Thoracic aorta (tissue), 2 donors: ENCODE results near the gene PAM16. TPM values are rescaled to one million over a fixed set of nuclear protein-coding genes. Genes with fewer than 3 reads are reported as not detected.

ENCODE experiments used
- ATAC-seq: fragments of 150-250 bp; one replicate; pipeline ENCODE4 v1.8.0; 2017; ENCODE audit warnings: low read depth; ENCODE audit not compliant: insufficient number of reproducible peaks, low FRiP score
- DNase-seq: peaks from one replicate; pipeline ENCODE4 v3.0.0-alpha.2; 2020; ENCODE audit warnings: low spot score
- H3K27ac ChIP-seq, 2 donors: fragments of 200-600 bp; sonication (generic); 1 replicate in 1 of 2; 2 replicates in 1 of 2; pipeline ENCODE4 v1.5.1; 2016; ENCODE audit warnings: mild to moderate bottlenecking in 2 of 2, moderate library complexity in 2 of 2
- H3K27me3 ChIP-seq: fragments of 200-600 bp; sonication (generic); replicated peaks from 2 replicates; pipeline ENCODE4 v1.6.0; 2016; ENCODE audit warnings: mild to moderate bottlenecking; ENCODE audit not compliant: insufficient read depth
- H3K36me3 ChIP-seq: fragments of 200-600 bp; sonication (generic); one replicate; pipeline ENCODE4 v1.5.1; 2016
- H3K4me1 ChIP-seq, 2 donors: fragments of 200-600 bp; sonication (generic); 1 replicate in 1 of 2; 2 replicates in 1 of 2; pipeline versions ENCODE4 v1.5.1 to v1.6.0; 2016; ENCODE audit warnings: low read depth in 2 of 2, mild to moderate bottlenecking in 1 of 2; ENCODE audit not compliant: control insufficient read depth in 1 of 2
- H3K4me3 ChIP-seq: fragments of 200-600 bp; sonication (generic); 2 replicates; pipeline ENCODE4 v1.5.1; 2016; ENCODE audit warnings: mild to moderate bottlenecking
- H3K9me3 ChIP-seq: fragments of 200-600 bp; sonication (generic); 2 replicates; pipeline ENCODE4 v1.5.1; 2016
- total RNA-seq, 2 donors: library from RNA; depleted of rRNA; stranded (reverse); fragments of >200 nt; gene quantifications; one replicate each; pipeline versions ENCODE4 v1.1.0 to v1.2.3, GENCODE V29; 2016
- TF ChIP-seq, protein P1 (sequence below): fragments of 200-600 bp; sonication (generic); IDR thresholded peaks from one replicate; pipeline ENCODE4 v1.5.1; 2019; ENCODE audit warnings: antibody characterized with exemption

PAM16 gene
- total RNA-seq, 2 donors from 2014 or later: 18.4 to 21.1 TPM

DNA sequence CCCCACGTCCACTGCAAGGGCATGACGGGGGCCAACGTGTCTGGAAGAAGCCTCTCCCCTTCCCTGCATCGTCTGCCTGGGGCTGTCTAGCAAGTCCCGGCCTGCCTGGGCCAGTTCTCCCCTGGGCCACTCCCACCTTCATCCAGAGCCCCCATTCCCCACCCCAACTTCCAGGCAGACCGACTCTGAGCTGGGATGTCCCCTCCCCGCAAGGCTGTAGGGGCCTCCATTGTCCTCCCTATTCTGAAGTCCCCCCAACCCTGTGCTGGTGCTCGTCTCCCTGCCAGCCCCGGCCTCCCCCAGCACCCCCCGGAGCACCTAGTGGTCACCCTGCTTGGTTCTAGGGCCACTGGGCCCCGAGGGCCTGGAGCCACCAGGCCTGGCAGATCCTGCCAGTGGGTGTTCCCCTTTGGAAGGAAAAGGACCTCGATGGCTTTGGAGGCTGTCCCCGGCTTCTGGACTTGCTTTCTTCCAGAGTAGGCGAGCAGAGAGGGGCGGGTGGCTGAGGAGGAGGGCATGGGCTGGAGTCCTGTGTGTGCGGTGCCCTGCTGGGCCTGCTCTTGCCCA lies 30.5 kb downstream of the PAM16 start:
- H3K36me3 ChIP-seq: no peaks in the 10 kb centered on the region
- H3K27me3 ChIP-seq: no peaks in the 10 kb centered on the region
- DNase-seq (no peak), ATAC-seq (no peak)
- H3K4me3 ChIP-seq: peak overlapping the region; percentile 92
- peak overlapping the region; percentile 93 to 94 for H3K27ac ChIP-seq
- TF ChIP-seq, protein P1, sequence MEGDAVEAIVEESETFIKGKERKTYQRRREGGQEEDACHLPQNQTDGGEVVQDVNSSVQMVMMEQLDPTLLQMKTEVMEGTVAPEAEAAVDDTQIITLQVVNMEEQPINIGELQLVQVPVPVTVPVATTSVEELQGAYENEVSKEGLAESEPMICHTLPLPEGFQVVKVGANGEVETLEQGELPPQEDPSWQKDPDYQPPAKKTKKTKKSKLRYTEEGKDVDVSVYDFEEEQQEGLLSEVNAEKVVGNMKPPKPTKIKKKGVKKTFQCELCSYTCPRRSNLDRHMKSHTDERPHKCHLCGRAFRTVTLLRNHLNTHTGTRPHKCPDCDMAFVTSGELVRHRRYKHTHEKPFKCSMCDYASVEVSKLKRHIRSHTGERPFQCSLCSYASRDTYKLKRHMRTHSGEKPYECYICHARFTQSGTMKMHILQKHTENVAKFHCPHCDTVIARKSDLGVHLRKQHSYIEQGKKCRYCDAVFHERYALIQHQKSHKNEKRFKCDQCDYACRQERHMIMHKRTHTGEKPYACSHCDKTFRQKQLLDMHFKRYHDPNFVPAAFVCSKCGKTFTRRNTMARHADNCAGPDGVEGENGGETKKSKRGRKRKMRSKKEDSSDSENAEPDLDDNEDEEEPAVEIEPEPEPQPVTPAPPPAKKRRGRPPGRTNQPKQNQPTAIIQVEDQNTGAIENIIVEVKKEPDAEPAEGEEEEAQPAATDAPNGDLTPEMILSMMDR: no peak
- H3K4me1 ChIP-seq: peaks cover 64 to 86% of the 10 kb centered on the region in 2 donors
- no peaks in the 10 kb centered on the region for H3K9me3 ChIP-seq

DNA sequence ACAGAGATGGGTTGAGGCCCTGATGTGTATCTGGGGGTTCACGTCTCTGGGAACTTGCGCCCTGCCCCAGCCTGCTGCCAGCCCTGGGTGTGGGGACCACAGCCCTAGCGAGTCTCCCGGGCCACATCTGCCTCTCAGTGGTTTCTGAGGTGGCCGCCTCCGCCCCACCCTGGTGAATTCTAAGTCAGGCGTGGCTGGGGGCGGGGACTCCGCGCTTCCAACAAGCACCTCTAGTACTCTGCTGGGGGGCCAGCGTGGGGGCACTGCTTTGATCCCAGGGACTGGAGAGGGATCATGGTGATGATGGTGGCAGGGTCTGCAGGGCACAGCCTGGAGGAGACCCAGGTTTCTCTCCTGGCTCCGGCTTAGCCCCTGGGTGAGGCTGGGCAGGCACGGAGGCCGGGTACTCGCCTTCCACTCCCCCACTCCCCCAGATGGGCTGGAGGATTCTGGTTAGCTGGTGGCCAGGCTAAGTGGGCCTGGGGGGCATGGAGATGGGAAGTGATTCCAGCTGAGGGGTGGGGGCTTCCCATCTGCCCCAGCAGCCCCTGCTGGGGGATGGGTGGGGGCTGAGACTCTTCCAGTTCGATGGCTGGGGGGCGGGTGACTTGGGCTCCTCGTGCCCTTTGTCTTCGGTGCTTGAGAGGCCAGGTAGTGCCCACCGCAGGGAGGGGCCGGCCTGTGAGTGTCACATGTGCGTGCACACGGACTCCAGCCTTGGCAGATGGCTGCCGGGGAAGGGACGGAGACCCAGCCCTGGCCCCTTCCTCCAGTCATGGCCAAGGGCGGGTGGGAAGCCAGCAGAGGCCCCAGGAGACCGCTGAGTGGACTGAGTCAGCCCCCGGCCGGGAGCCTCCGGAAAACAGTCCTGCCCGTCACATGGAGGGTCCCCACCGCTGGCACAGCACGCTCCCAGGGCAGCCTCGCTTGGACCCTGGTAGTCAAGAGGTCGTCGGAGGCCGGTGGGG lies 31.4 kb downstream of the PAM16 start:
- no peak for ATAC-seq
- Histone ChIP-seq H3K4me1 (peaks cover 58 to 78% of the 10 kb centered on the region in 2 donors), H3K36me3 (no peaks in the 10 kb centered on the region), H3K4me3 (peak overlapping the region; percentile 92), H3K27me3 (no peaks in the 10 kb centered on the region), H3K27ac (peak overlapping the region; percentile 93 to 94), H3K9me3 (no peaks in the 10 kb centered on the region)
- DNase-seq: no peak
- TF ChIP-seq, protein P1: no peak

DNA sequence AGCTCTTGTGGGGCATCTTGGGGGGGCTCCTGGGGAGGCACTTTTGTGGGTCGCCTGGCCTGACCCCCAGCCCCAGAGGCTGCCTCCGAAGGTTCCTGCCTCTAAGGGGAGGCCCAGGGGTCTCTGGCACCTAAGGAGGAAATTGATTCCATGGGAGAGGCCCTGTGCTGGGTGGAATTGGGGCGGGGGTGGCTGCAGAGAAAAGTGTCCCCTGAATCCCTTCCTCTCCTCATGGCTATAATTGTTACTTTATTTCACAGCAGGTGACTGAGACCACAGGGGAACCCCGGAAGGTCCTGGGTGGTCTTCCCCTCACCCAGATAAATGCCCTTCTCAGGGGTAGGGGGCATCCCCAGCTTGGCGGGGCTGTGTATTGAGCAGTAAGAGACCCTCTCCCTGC lies 32.2 kb downstream of the PAM16 start:
- TF ChIP-seq, protein P1: no peak
- no peak for DNase-seq
- peaks cover 50 to 77% of the 10 kb centered on the region in 2 donors for H3K4me1 ChIP-seq
- H3K36me3 ChIP-seq: no peaks in the 10 kb centered on the region
- no peak for ATAC-seq
- H3K4me3 ChIP-seq: peak overlapping the region; percentile 92
- H3K27ac ChIP-seq: peak overlapping the region; percentile 93 to 94
- no peaks in the 10 kb centered on the region for H3K9me3 ChIP-seq
- no peaks in the 10 kb centered on the region for H3K27me3 ChIP-seq

DNA sequence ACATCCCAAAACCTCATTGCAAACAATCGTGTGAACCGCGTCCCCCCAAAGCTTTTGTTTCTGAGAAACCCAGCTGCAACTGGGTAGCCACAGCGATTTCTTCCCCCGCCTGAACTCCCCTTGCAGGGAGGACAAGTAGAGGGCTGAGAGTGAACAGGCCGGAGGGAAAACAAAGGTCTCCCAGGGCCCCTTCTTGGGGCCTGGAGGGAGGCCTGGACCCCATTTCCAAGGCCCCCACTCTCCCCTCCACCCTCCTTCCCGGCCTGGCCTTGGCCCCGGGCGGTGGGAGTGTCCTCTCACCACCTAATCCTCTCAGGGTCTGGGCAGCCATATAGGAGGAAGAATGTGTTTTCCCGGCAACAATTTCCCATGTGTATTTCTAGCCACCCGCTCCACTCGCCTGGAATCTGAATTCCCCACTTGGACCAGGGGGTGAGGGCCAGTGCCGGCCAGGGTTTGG lies 32.6 kb downstream of the PAM16 start:
- no peak for ATAC-seq
- H3K27ac ChIP-seq: peak overlapping the region; percentile 93 to 94
- no peaks in the 10 kb centered on the region for H3K36me3 ChIP-seq

More for the DNA sequence above, 32.6 kb downstream of the PAM16 start:
- no peaks in the 10 kb centered on the region for H3K27me3 ChIP-seq
- peaks cover 45 to 77% of the 10 kb centered on the region in 2 donors for H3K4me1 ChIP-seq
- TF ChIP-seq, protein P1: no peak
- no peak for DNase-seq
- H3K9me3 ChIP-seq: no peaks in the 10 kb centered on the region
- peak overlapping the region; percentile 92 for H3K4me3 ChIP-seq
